Testis (tissue), 3 donors: ENCODE data around the gene CFAP58. TPM values are rescaled to one million over a fixed set of nuclear protein-coding genes. Genes with fewer than 3 reads are reported as not detected.

Experiments used
- DNase-seq: peaks from one replicate; pipeline ENCODE4 v3.0.0-alpha.2; 2019
- H3K27ac ChIP-seq, 2 donors: fragments of 200-600 bp; sonication (generic); one replicate each; pipeline ENCODE4 v1.5.1; 2019
- H3K27me3 ChIP-seq: fragments of 200-600 bp; sonication (generic); one replicate; pipeline ENCODE4 v1.5.1; 2019
- H3K36me3 ChIP-seq: fragments of 200-600 bp; sonication (generic); one replicate; pipeline ENCODE4 v1.5.1; 2017; ENCODE audit warnings: low read depth; ENCODE audit errors: missing control alignments
- H3K4me1 ChIP-seq: fragments of 200-600 bp; sonication (generic); one replicate; pipeline ENCODE4 v1.5.1; 2019
- H3K4me3 ChIP-seq, 2 donors: fragments of 200-600 bp; sonication (generic); one replicate each; pipeline ENCODE4 v1.5.1; 2017 to 2019
- H3K9me3 ChIP-seq: fragments of 200-600 bp; sonication (generic); one replicate; pipeline ENCODE4 v1.5.1; 2017
- CTCF ChIP-seq, 3 experiments: fragments of 450-650 bp in 2 of 3; fragments of 200-600 bp in 1 of 3; sonication (generic) in 1 of 3; IDR thresholded peaks; one replicate each; pipeline ENCODE4 v1.5.1; 2016 to 2019; ENCODE audit warnings: antibody characterized with exemption in 3 of 3, mild to moderate bottlenecking in 2 of 3, moderate library complexity in 1 of 3
- POLR2A ChIP-seq: fragments of 450-650 bp; IDR thresholded peaks from one replicate; pipeline ENCODE4 v1.6.1; 2017; ENCODE audit warnings: antibody characterized with exemption, mild to moderate bottlenecking, moderate library complexity
- WGBS, 2 donors: methylation state at CpG; one replicate each; pipeline ENCODE4 v1.1.5; 2018; 5-methylcytosine and 5-hydroxymethylcytosine counted together
- intact Hi-C: fragments of 100-400 bp; cut with DNase I; formaldehyde crosslinking; loops from one replicate; pipeline ENCODE4 v1.15.1; 2023; ENCODE audit warnings: low total_unique reads
- polyA plus RNA-seq: library from polyadenylated mRNA; stranded (reverse); fragments of 350-450 nt; fragmentation: Illumina TruSeq; extraction: RNeasy Lipid Tissue Mini Kit (QIAGEN cat#74804); gene quantifications from one replicate; pipeline ENCODE4 v1.2.3, GENCODE V29; 2014; ENCODE audit warnings: low read depth, low replicate concordance; ENCODE audit not compliant: insufficient read depth
- total RNA-seq, 2 donors: library from RNA; depleted of rRNA; stranded (reverse); fragments of >200 nt; gene quantifications; one replicate each; pipeline ENCODE4 v1.2.3, GENCODE V29; 2016

The CFAP58 gene
- total and polyA plus RNA-seq, 3 donors from 2014 or later: 10.1 to 16.3 (median 14.6) TPM

GRCh38 chr10:104351919-104352318 is 1.7 kb upstream of the CFAP58 start:
- Histone ChIP-seq H3K9me3 (no peaks in the 10 kb centered on the region), H3K27ac (no peak overlapping the region), H3K27me3 (no peaks in the 10 kb centered on the region), H3K4me1 (peaks cover 4% of the 10 kb centered on the region), H3K36me3 (no peaks in the 10 kb centered on the region), H3K4me3 (no peak overlapping the region)
- intact Hi-C loops: loop anchor here (5.0 kb wide), 1 partner anchor 60 kb away; no protein-coding TSS in a partner anchor
- DNase-seq: no peak
- WGBS, 2 donors: 93% methylated on average over 1 of the region's 1 CpG
- TF ChIP-seq CTCF (IDR thresholded peaks at IDR 0.05) (no peak), POLR2A (no peak)

- no peak overlapping the region for H3K4me3 ChIP-seq
- WGBS, 2 donors: 68 to 82% methylated on average over 2 of the region's 2 CpGs
- no peaks in the 10 kb centered on the region for H3K36me3 ChIP-seq
- no peak for DNase-seq
- no peak overlapping the region for H3K27ac ChIP-seq
- no peak for TF ChIP-seq POLR2A
- no peak for TF ChIP-seq CTCF (IDR thresholded peaks at IDR 0.05)
- no peaks in the 10 kb centered on the region for H3K27me3 ChIP-seq
- intact Hi-C loops: no loop called here
- H3K4me1 ChIP-seq: no peaks in the 10 kb centered on the region
- H3K9me3 ChIP-seq: no peaks in the 10 kb centered on the region
Observed at GRCh38 chr10:104359811-104360210, 6.2 kb downstream of the CFAP58 start.

- Histone ChIP-seq H3K36me3 (no peaks in the 10 kb centered on the region), H3K27me3 (no peaks in the 10 kb centered on the region), H3K4me1 (no peaks in the 10 kb centered on the region), H3K9me3 (no peaks in the 10 kb centered on the region), H3K4me3 (no peak overlapping the region), H3K27ac (no peak overlapping the region)
- 68 to 69% methylated on average over 8 of the region's 8 CpGs for WGBS, 2 donors
- DNase-seq: no peak
- TF ChIP-seq POLR2A: no peak
- intact Hi-C loops: no loop called here
Observed at GRCh38 chr10:104367904-104368303, 14.3 kb downstream of the CFAP58 start.

GRCh38 chr10:104368381-104368780 is 14.7 kb downstream of the CFAP58 start:
- Histone ChIP-seq H3K4me1 (no peaks in the 10 kb centered on the region), H3K36me3 (no peaks in the 10 kb centered on the region), H3K27me3 (no peaks in the 10 kb centered on the region), H3K27ac (no peak overlapping the region), H3K4me3 (no peak overlapping the region), H3K9me3 (no peaks in the 10 kb centered on the region)
- no peak for TF ChIP-seq POLR2A
- TF ChIP-seq CTCF (IDR thresholded peaks at IDR 0.05): no peak
- DNase-seq: no peak
- WGBS, 2 donors: 81 to 89% methylated on average over 2 of the region's 2 CpGs
- intact Hi-C loops: no loop called here

GRCh38 chr10:104371753-104372152 is 18.1 kb downstream of the CFAP58 start:
- Histone ChIP-seq H3K27me3 (no peaks in the 10 kb centered on the region), H3K27ac (no peak overlapping the region), H3K4me3 (no peak overlapping the region), H3K36me3 (no peaks in the 10 kb centered on the region), H3K4me1 (no peaks in the 10 kb centered on the region), H3K9me3 (no peaks in the 10 kb centered on the region)
- no peak for DNase-seq
- intact Hi-C loops: no loop called here
- TF ChIP-seq CTCF (IDR thresholded peaks at IDR 0.05): no peak
- no peak for TF ChIP-seq POLR2A
- WGBS, 2 donors: 90 to 96% methylated on average over 6 of the region's 6 CpGs
